ENCODE results near the gene ACTA2. TPM values are rescaled to one million over a fixed set of nuclear protein-coding genes. Genes with fewer than 3 reads are reported as not detected.

ACTA2 gene
- total RNA-seq, 4 donors from 2014 or later: 340 to 708 (median 458) TPM

- Histone ChIP-seq H3K27ac (no peak overlapping the region), H3K9me3 (no peaks in the 10 kb centered on the region), H3K4me3 (no peak overlapping the region), H3K36me3 (no peaks in the 10 kb centered on the region), H3K4me1 (peaks cover 0 to 12% (median 2%) of the 10 kb centered on the region in 4 donors), H3K27me3 (no peaks in the 10 kb centered on the region)
- no peak for DNase-seq (ENCODE audit: low spot score in 2 of 2)
- no peak for TF ChIP-seq EP300 (IDR thresholded peaks at IDR 0.05)
- no peak for TF ChIP-seq POLR2A (IDR thresholded peaks at IDR 0.05)
- TF ChIP-seq CTCF (IDR thresholded peaks at IDR 0.05): no peak
- 44 to 45% methylated on average over 2 of the region's 2 CpGs for WGBS, 2 donors
These were observed 32.4 kb downstream of the ACTA2 start for GRCh38 chr10:88920198-88920597.

- 77 to 84% methylated on average over 1 of the region's 1 CpG for WGBS, 2 donors
- TF ChIP-seq POLR2A (IDR thresholded peaks at IDR 0.05) (no peak), EP300 (IDR thresholded peaks at IDR 0.05) (no peak)
- no peak for DNase-seq (ENCODE audit: low spot score in 2 of 2)
- no peak overlapping the region for H3K4me3 ChIP-seq
- no peaks in the 10 kb centered on the region for H3K36me3 ChIP-seq
- H3K4me1 ChIP-seq: peaks cover 0 to 12% (median 2%) of the 10 kb centered on the region in 4 donors
- no peaks in the 10 kb centered on the region for H3K9me3 ChIP-seq
- no peaks in the 10 kb centered on the region for H3K27me3 ChIP-seq
- H3K27ac ChIP-seq: no peak overlapping the region
These were observed 33.5 kb downstream of the ACTA2 start for GRCh38 chr10:88919041-88919440.

- no peak for DNase-seq (ENCODE audit: low spot score in 2 of 2)
- TF ChIP-seq CTCF (IDR thresholded peaks at IDR 0.05): no peak
- no peak for TF ChIP-seq POLR2A (IDR thresholded peaks at IDR 0.05)
- TF ChIP-seq EP300 (IDR thresholded peaks at IDR 0.05): no peak
- Histone ChIP-seq H3K27ac (no peak overlapping the region), H3K4me3 (no peak overlapping the region), H3K4me1 (peaks cover 0 to 16% (median 2%) of the 10 kb centered on the region in 4 donors), H3K9me3 (no peaks in the 10 kb centered on the region), H3K36me3 (no peaks in the 10 kb centered on the region), H3K27me3 (no peaks in the 10 kb centered on the region)
- WGBS, 2 donors: 93 to 95% methylated on average over 3 of the region's 3 CpGs
These were observed 34.2 kb downstream of the ACTA2 start for GRCh38 chr10:88918191-88918905.

GRCh38 chr10:88916986-88917385 lies 35.6 kb downstream of the ACTA2 start:
- Histone ChIP-seq H3K27ac (no peak overlapping the region), H3K4me3 (no peak overlapping the region), H3K4me1 (peaks cover 0 to 16% (median 2%) of the 10 kb centered on the region in 4 donors), H3K36me3 (no peaks in the 10 kb centered on the region), H3K9me3 (no peaks in the 10 kb centered on the region), H3K27me3 (no peaks in the 10 kb centered on the region)
- DNase-seq (ENCODE audit: low spot score in 2 of 2): no peak
- no peak for TF ChIP-seq CTCF (IDR thresholded peaks at IDR 0.05)
- TF ChIP-seq EP300 (IDR thresholded peaks at IDR 0.05): no peak
- no peak for TF ChIP-seq POLR2A (IDR thresholded peaks at IDR 0.05)
- WGBS, 2 donors: 92 to 97% methylated on average over 3 of the region's 3 CpGs

- no peaks in the 10 kb centered on the region for H3K36me3 ChIP-seq
- TF ChIP-seq POLR2A (IDR thresholded peaks at IDR 0.05) (no peak), EP300 (IDR thresholded peaks at IDR 0.05) (no peak), CTCF (IDR thresholded peaks at IDR 0.05) (no peak)
- H3K4me3 ChIP-seq: no peak overlapping the region
- H3K27ac ChIP-seq: no peak overlapping the region
- no peaks in the 10 kb centered on the region for H3K27me3 ChIP-seq
- H3K9me3 ChIP-seq: no peaks in the 10 kb centered on the region
- H3K4me1 ChIP-seq: peaks cover 0 to 14% (median 2%) of the 10 kb centered on the region in 4 donors
- no peak for DNase-seq (ENCODE audit: low spot score in 2 of 2)
These were observed 36.3 kb downstream of the ACTA2 start for GRCh38 chr10:88916231-88916630.

Measured in tibial nerve (tissue), 4 donors.